BLaER1 treated with 17β-estradiol and CSF1 and Interleukin-3, amounts not matched to agents 10 nM and 100 nM (cell line): ENCODE results near the gene CHRM1.
"Not testable (repeated sequence)": the region's sequence is repeated elsewhere in the genome, so short reads cannot be mapped to it uniquely, and the experiment has no call there.

Source experiments
- H3K27ac ChIP-seq, 11 experiments: shearing (Covaris generic); formaldehyde crosslinking; 2 replicates each; pipeline ENCODE4 v1.8.1; 2022
- H3K27me3 ChIP-seq, 11 experiments: shearing (Covaris generic); formaldehyde crosslinking; 2 replicates each; pipeline ENCODE4 v1.8.1; 2022
- H3K36me3 ChIP-seq, 11 experiments: shearing (Covaris generic); formaldehyde crosslinking; 2 replicates each; pipeline ENCODE4 v1.8.1; 2022
- H3K4me1 ChIP-seq, 10 experiments: shearing (Covaris generic); formaldehyde crosslinking; 2 replicates each; pipeline ENCODE4 v1.8.1; 2022
- H3K4me2 ChIP-seq, 11 experiments: shearing (Covaris generic); formaldehyde crosslinking; 2 replicates each; pipeline ENCODE4 v1.8.1; 2022
- H3K4me3 ChIP-seq, 10 experiments: shearing (Covaris generic); formaldehyde crosslinking; 2 replicates each; pipeline ENCODE4 v1.8.1; 2022
- H3K9ac ChIP-seq, 11 experiments: shearing (Covaris generic); formaldehyde crosslinking; 2 replicates each; pipeline ENCODE4 v1.8.1; 2022
- H3K9me3 ChIP-seq, 11 experiments: shearing (Covaris generic); formaldehyde crosslinking; replicated peaks in 1 of 11; 2 replicates each; pipeline ENCODE4 v1.8.1; 2022
- H4K20me1 ChIP-seq, 11 experiments: shearing (Covaris generic); formaldehyde crosslinking; 2 replicates each; pipeline ENCODE4 v1.8.1; 2022
- Cebpa-rat ChIP-seq, 11 experiments: shearing (Covaris generic); IDR thresholded peaks; 2 replicates each; pipeline ENCODE4 v1.8.1; 2022

CHRM1 gene

GRCh38 chr11:62876712-62877111 lies 44.5 kb downstream of the CHRM1 start:
- Histone ChIP-seq H3K4me3 (no peak overlapping the region), H3K36me3 (peaks cover 0 to 80% (median 69%) of the 10 kb centered on the region in 11 experiments; a peak in 21 of 22 replicates), H3K27ac (no peak overlapping the region), H3K4me2 (no peak overlapping the region), H4K20me1 (peaks cover 0 to 13% (median 0%) of the 10 kb centered on the region in 11 experiments; a peak in 9 of 22 replicates), H3K27me3 (no peaks in the 10 kb centered on the region), H3K4me1 (peaks cover 16 to 20% (median 18%) of the 10 kb centered on the region in 10 experiments), H3K9ac (peak overlapping the region in 1 of 11 experiments; percentile 9; a peak in 1 of 22 replicates), H3K9me3 (no peaks in the 10 kb centered on the region)
- no peak for TF ChIP-seq Cebpa-rat (IDR thresholded peaks at IDR 0.05)

DNA sequence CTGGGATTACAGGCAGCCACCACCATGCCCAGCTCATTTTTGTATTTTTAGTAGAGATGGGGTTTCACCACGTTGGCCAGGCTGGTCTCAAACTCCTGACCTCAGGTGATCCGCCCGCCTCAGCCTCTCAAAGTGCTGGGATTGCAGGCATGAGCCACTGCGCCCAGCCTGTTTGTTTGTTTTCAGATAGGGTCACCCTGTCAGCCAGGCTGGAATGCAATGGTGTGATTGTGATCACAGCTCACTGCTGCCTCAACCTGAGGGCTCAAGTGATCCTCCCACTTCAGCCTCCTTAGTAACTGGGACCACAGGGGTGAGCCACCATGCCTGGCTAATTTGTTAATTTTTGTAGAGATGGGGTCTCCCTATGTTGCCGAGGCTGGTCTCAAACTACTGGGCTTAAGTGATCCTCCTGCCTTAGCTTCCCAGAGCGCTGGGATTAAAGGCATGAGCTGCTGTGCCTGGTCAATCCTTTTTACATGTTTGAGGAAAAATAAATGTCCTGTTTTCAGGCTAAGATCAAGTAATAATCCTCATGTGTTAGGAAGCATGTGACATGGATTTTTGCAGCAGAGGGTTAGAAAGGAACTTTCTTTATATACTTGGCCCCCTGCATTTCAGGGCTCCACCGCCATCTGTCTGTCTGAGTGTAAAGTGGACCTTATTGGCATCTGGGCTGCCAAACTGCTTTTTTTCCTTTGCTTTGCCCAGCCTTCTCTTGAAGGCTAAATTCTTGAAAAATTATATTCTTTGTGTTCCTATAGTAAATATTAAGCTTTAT lies 45.3 kb downstream of the CHRM1 start:
- H4K20me1 ChIP-seq, result peaks cover 0 to 13% (median 0%) of the 10 kb centered on the region in 11 experiments; a peak in 6 of 22 replicates
- peaks cover 0 to 88% (median 77%) of the 10 kb centered on the region in 11 experiments; a peak in 21 of 22 replicates for H3K36me3 ChIP-seq
- no peaks in the 10 kb centered on the region for H3K9me3 ChIP-seq
- TF ChIP-seq Cebpa-rat (IDR thresholded peaks at IDR 0.05), result no peak
- no peaks in the 10 kb centered on the region for H3K27me3 ChIP-seq
- peaks cover 16 to 20% (median 18%) of the 10 kb centered on the region in 10 experiments for H3K4me1 ChIP-seq
- H3K4me3 ChIP-seq, result no peak overlapping the region
- no peak overlapping the region for H3K4me2 ChIP-seq
- peak overlapping the region in 5 of 11 experiments; percentile 9 to 33 (median 27); a peak in 4 of 22 replicates for H3K9ac ChIP-seq
- no peak overlapping the region for H3K27ac ChIP-seq

DNA sequence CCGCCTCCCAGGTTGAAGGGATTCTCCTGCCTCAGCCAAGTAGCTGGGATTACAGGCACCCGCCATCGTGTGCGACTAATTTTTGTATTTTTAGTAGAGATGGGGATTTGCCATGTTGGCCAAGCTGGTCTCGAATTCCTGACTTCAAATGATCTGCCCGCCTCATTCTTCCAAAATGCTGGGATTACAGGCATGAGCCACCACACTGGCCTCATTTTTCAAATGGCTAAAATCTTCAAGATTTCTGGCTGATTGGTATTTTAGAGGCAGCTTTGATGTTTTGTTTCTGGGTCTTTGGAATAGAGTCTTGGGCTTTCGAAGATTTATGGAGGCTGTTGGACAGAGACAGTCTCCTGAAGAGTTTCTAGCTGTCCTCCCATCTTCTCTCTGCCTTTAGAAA lies 46.3 kb downstream of the CHRM1 start:
- Histone ChIP-seq H3K9me3 (no peaks in the 10 kb centered on the region), H4K20me1 (peaks cover 0 to 13% (median 0%) of the 10 kb centered on the region in 11 experiments; a peak in 6 of 22 replicates), H3K9ac (0 out of 22 replicates have a peak overlapping the region, but pooled peaks of 2 of the 11 experiments have one; percentile 23 to 25), H3K4me3 (no peak overlapping the region), H3K4me1 (peaks cover 11 to 15% (median 12%) of the 10 kb centered on the region in 10 experiments), H3K27me3 (no peaks in the 10 kb centered on the region), H3K27ac (no peak overlapping the region), H3K36me3 (peaks cover 0 to 98% (median 82%) of the 10 kb centered on the region in 11 experiments; a peak in 21 of 22 replicates), H3K4me2 (no peak overlapping the region)
- TF ChIP-seq Cebpa-rat (IDR thresholded peaks at IDR 0.05), result no peak

GRCh38 chr11:62865635-62866034 lies 55.5 kb downstream of the CHRM1 start:
- no peaks in the 10 kb centered on the region for H3K27me3 ChIP-seq
- TF ChIP-seq Cebpa-rat (IDR thresholded peaks at IDR 0.05), result no peak
- peak overlapping the region in 2 of 11 experiments; percentile 9 to 37; a peak in 2 of 22 replicates for H3K4me2 ChIP-seq
- H3K4me3 ChIP-seq, result no peak overlapping the region
- no peaks in the 10 kb centered on the region for H3K9me3 ChIP-seq
- H4K20me1 ChIP-seq, result peaks cover 0 to 43% (median 16%) of the 10 kb centered on the region in 11 experiments; a peak in 11 of 22 replicates
- peaks cover 19 to 40% (median 28%) of the 10 kb centered on the region in 10 experiments for H3K4me1 ChIP-seq
- H3K27ac ChIP-seq, result no peak overlapping the region
- peaks cover 0 to 65% (median 28%) of the 10 kb centered on the region in 11 experiments; a peak in 12 of 22 replicates for H3K36me3 ChIP-seq
- peak overlapping the region in 1 of 11 experiments; percentile 5; a peak in 1 of 22 replicates for H3K9ac ChIP-seq

- Histone ChIP-seq H3K9ac (peak overlapping the region in 5 of 11 experiments; percentile 3 to 38 (median 26); a peak in 3 of 22 replicates), H3K27ac (no peak overlapping the region)
- no peak for TF ChIP-seq Cebpa-rat (IDR thresholded peaks at IDR 0.05)
These were observed 57.4 kb downstream of the CHRM1 start for GRCh38 chr11:62863687-62864335.

DNA sequence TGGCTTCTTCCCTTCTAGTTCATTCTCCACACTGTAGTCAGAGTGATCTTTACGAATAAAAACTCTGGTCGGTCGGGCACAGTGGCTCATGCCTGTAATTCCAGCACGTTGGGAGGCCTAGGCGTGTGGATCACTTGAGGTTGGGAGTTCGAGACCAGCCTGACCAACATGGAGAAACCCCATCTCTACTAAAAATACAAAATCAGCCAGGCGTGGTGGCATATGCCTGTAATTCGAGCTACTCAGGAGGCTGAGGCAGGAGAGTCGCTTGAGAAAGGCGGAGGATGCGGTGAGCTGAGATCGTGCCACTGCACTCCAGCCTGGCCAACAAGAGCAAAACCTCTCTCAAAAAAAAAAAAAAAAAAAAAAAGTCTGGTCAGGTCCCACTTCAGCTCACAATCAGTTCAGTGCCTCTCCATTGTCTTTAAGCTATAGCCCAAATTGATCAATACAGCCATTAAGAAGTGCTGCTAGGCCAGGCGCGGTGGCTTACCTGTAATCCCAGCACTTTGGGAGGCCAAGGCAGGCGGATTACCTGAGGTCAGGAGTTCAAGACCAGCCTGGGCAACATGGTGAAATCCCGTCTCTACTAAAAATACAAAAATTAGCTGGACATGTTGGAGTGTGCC lies 59.5 kb downstream of the CHRM1 start:
- Histone ChIP-seq H3K36me3 (peaks cover 0 to 41% (median 8%) of the 10 kb centered on the region in 11 experiments; a peak in 10 of 22 replicates), H3K9ac (peak overlapping the region in 10 of 11 experiments; percentile 1 to 59 (median 50); a peak in 15 of 22 replicates), H3K4me1 (peaks cover 41 to 69% (median 56%) of the 10 kb centered on the region in 10 experiments), H4K20me1 (peaks cover 0 to 43% (median 16%) of the 10 kb centered on the region in 11 experiments; a peak in 11 of 22 replicates), H3K4me2 (peak overlapping the region in 9 of 11 experiments; percentile 5 to 70 (median 56); a peak in 16 of 22 replicates), H3K27ac (peak overlapping the region in 9 of 11 experiments; percentile 0 to 57 (median 40); a peak in 13 of 22 replicates)
- H3K4me3 ChIP-seq, H3K9me3 ChIP-seq, H3K27me3 ChIP-seq: not testable (repeated sequence)

More at GRCh38 chr11:62863687-62864335, 57.4 kb downstream of the CHRM1 start:
- Histone ChIP-seq H3K4me1 (peaks cover 23 to 50% (median 37%) of the 10 kb centered on the region in 10 experiments), H4K20me1 (peaks cover 0 to 43% (median 16%) of the 10 kb centered on the region in 11 experiments; a peak in 11 of 22 replicates), H3K36me3 (peaks cover 0 to 54% (median 22%) of the 10 kb centered on the region in 11 experiments; a peak in 10 of 22 replicates), H3K27me3 (no peaks in the 10 kb centered on the region), H3K4me2 (0 out of 22 replicates have a peak overlapping the region, but pooled peaks of 1 of the 11 experiments have one; percentile 3), H3K4me3 (no peak overlapping the region), H3K9me3 (no peaks in the 10 kb centered on the region)

- Histone ChIP-seq H3K36me3 (peaks cover 0 to 35% (median 3%) of the 10 kb centered on the region in 11 experiments; a peak in 9 of 22 replicates), H3K27me3 (no peaks in the 10 kb centered on the region), H3K4me1 (peaks cover 42 to 70% (median 56%) of the 10 kb centered on the region in 10 experiments), H3K9me3 (no peaks in the 10 kb centered on the region), H4K20me1 (peaks cover 0 to 36% (median 16%) of the 10 kb centered on the region in 11 experiments; a peak in 11 of 22 replicates), H3K4me3 (no peak overlapping the region), H3K4me2 (peak overlapping the region in 9 of 11 experiments; percentile 8 to 70 (median 56); a peak in 17 of 22 replicates), H3K27ac (peak overlapping the region in 9 of 11 experiments; percentile 0 to 57 (median 40); a peak in 12 of 22 replicates), H3K9ac (peak overlapping the region; percentile 1 to 59 (median 50); a peak in 15 of 22 replicates)
- TF ChIP-seq Cebpa-rat (IDR thresholded peaks at IDR 0.05), result peak in 2 of 11 experiments; percentile 13 to 69; a peak in 2 of 22 replicates
These were observed 60.2 kb downstream of the CHRM1 start for GRCh38 chr11:62860835-62861563.

DNA sequence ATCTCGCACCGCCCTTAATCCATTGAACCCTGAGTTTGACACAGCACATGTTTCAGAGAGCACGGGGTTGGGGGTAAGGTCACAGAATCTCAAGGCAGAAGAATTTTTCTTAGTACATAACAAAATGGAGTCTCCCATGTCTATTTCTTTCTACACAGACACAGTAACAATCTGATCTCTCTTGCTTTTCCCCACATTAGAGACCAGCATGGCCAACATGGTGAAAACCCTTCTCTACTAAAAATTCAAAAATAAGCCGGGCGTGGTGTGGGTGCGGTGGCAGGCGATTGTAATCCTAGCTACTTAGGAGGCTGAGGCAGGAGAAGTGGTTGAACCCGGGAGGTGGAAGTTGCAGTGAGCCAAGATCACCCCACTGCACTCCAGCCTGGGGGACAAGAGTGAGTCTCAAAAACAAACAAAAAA lies 61.9 kb downstream of the CHRM1 start:
- Histone ChIP-seq H3K27ac (peak overlapping the region in 2 of 11 experiments; percentile 17 to 21; a peak in 3 of 22 replicates), H3K36me3 (peaks cover 7 to 36% (median 14%) of the 10 kb centered on the region in 11 experiments), H3K9ac (peak overlapping the region in 7 of 11 experiments; percentile 3 to 45 (median 22); a peak in 7 of 22 replicates), H3K4me1 (peaks cover 35 to 62% (median 55%) of the 10 kb centered on the region in 10 experiments), H3K4me2 (peak overlapping the region in 7 of 11 experiments; percentile 5 to 52 (median 28); a peak in 5 of 22 replicates), H4K20me1 (peaks cover 11 to 34% (median 23%) of the 10 kb centered on the region in 11 experiments; a peak in 20 of 22 replicates)
- H3K9me3 ChIP-seq, H3K27me3 ChIP-seq, H3K4me3 ChIP-seq: not testable (repeated sequence)
